ENCODE measurements around the gene CCDC188. TPM values are rescaled to one million over a fixed set of nuclear protein-coding genes. Genes with fewer than 3 reads are reported as not detected.

The CCDC188 gene
- total and polyA plus RNA-seq, 2 of the 8 experiments (the other 6 are each of a cell fraction or from before 2014, with no cell fraction given): not detected

DNA sequence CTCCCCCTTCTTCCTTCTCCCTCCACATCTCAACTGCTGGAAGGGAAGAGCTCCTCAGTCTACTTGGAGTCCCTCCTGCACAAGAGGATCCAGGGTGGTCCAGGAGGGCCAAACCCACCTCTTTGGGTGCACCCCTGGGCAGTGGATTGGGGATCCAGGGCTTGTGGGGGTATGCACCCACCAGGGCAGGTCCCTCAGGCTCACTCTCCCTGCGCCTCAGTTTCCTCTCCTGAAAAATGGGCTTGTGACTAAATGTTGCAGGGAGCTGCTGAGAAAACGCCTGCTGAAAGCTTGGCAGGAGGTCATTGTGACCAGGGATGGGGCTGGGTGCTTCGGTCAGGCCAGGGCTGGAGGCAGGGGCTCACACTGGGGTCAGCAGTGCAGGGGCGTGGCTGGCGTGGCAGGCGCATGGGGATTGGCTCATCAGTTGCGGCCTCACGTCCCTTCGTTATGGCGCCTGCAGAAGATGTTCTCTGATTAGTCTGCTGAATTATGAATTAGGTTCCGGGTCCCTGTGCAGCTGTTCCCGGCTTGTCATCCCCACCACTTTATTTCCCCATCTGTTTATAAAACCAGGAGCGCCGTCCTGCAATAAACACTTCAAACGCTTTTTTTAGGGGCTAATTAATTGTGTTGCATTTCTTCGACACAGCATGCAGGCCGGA lies 25.7 kb upstream of the CCDC188 start (continued):
- TF ChIP-seq RNF2 (IDR thresholded peaks at IDR 0.05; ENCODE audit: borderline replicate concordance, low read depth, low read length, missing control alignments, poor library complexity, severe bottlenecking) (no peak), JUN (IDR thresholded peaks at IDR 0.05; ENCODE audit: low read depth, low read length) (no peak), CBX5 (IDR thresholded peaks at IDR 0.05; ENCODE audit: low read depth, low read length) (no peak), RFX5 (IDR thresholded peaks at IDR 0.05; ENCODE audit: borderline replicate concordance, low read depth, low read length) (no peak), EZH2 (IDR thresholded peaks at IDR 0.05; ENCODE audit: low read depth, low read length, severe bottlenecking) (no peak)
- TF ChIP-seq, protein P1, sequence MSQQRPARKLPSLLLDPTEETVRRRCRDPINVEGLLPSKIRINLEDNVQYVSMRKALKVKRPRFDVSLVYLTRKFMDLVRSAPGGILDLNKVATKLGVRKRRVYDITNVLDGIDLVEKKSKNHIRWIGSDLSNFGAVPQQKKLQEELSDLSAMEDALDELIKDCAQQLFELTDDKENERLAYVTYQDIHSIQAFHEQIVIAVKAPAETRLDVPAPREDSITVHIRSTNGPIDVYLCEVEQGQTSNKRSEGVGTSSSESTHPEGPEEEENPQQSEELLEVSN (IDR thresholded peaks at IDR 0.05): no peak
